Heart left ventricle (tissue), 13 donors: ENCODE data around the gene SMAD7.

ENCODE experiments used
- POLR2A ChIP-seq, 2 donors: fragments of 450-650 bp; IDR thresholded peaks; one replicate each; pipeline ENCODE4 v1.6.1; 2017; ENCODE audit warnings: antibody characterized with exemption in 2 of 2, mild to moderate bottlenecking in 2 of 2, moderate library complexity in 2 of 2
- TF ChIP-seq, protein P1 (sequence below), 12 donors: fragments of 200-600 bp; sonication (generic) in 4 of 12; IDR thresholded peaks; one replicate each; pipeline versions ENCODE4 v1.5.0 to v1.8.0; 2018 to 2022; ENCODE audit warnings: antibody characterized with exemption in 12 of 12, mild to moderate bottlenecking in 5 of 12
- donor health status: ischemic (EF 13 %, LVEDD 7.1; RV severe dilation, severe dysfunction).
- donor health status: DM: no; HTN: yes; CAD: no.
- donor health status: DM: no; HTN: no; CAD: no.
- donor health status: ischemic (EF 25% LVEDD 6.9; RV normal size, moderate dysfunction).
- donor health status: ischemic (EF 25% LVEDD 5.7; RV mildly dilated, moderate dysfunction).
- donor health status: ischemic (EF 35%, LVEDD 5.7; RV mildly dilated, moderate dysfunction).
- donor health status: nonischemic (EF 11% LVEDD 7.7; RV severe dilation, severe dysfunction).
- donor health status: DM: yes; HTN: yes; CAD: no.
- donor health status: PGD.
- donor health status: ischemic (EF 29% LVEDD 5.4; RV normal size, mild dysfunction).
- donor health status: nonischemic (EF 23%, LVEDD 6.1; RV moderate dilation, normal function).

DNA sequence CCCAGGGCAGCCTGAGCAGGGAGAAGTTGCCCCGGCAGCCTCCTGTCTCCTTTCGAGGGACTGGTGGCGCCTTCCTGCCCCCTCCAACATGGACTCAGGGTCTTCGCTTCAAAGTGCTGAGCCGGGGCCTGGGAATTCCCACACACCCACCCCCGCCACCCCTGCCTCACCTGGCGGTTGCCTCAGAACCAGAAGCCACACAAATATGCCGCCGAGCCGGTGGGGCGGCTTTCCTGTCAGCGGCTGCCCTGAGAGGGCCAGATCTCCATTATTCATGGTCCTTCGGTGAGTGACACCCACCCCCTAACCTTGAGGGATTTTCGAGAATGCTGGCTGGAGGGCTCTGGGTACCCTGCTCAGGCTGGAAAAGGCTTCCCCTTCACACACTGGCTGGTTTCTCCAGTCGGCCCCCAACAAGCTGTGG, 71.7 kb downstream of the SMAD7 start:
- no peak for TF ChIP-seq POLR2A (IDR thresholded peaks at IDR 0.05)
- TF ChIP-seq, protein P1, sequence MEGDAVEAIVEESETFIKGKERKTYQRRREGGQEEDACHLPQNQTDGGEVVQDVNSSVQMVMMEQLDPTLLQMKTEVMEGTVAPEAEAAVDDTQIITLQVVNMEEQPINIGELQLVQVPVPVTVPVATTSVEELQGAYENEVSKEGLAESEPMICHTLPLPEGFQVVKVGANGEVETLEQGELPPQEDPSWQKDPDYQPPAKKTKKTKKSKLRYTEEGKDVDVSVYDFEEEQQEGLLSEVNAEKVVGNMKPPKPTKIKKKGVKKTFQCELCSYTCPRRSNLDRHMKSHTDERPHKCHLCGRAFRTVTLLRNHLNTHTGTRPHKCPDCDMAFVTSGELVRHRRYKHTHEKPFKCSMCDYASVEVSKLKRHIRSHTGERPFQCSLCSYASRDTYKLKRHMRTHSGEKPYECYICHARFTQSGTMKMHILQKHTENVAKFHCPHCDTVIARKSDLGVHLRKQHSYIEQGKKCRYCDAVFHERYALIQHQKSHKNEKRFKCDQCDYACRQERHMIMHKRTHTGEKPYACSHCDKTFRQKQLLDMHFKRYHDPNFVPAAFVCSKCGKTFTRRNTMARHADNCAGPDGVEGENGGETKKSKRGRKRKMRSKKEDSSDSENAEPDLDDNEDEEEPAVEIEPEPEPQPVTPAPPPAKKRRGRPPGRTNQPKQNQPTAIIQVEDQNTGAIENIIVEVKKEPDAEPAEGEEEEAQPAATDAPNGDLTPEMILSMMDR (IDR thresholded peaks at IDR 0.05), result no peak
